Fibroblast of mammary gland (primary cell): Measurements from ENCODE around the gene WWOX.

Experiments used
- DNase-seq: peaks from one replicate; pipeline ENCODE4 v3.0.0-alpha.2; 2010; ENCODE audit warnings: low read depth
- H3K4me3 ChIP-seq: 2 replicates; pipeline ENCODE4 v1.5.1; 2011; ENCODE audit warnings: low read depth, mild to moderate bottlenecking, low read length, moderate library complexity; ENCODE audit not compliant: control insufficient read depth
- CTCF ChIP-seq: conservative IDR thresholded peaks from 2 replicates; pipeline ENCODE4 v1.5.1; 2011; ENCODE audit warnings: low read depth, low read length, inconsistent platforms; ENCODE audit not compliant: control insufficient read depth, insufficient read depth

WWOX gene

GRCh38 chr16:78094998-78095397 lies 4.5 kb upstream of the WWOX start:
- TF ChIP-seq CTCF = no peak
- no peak overlapping the region for H3K4me3 ChIP-seq
- DNase-seq = no peak

DNA sequence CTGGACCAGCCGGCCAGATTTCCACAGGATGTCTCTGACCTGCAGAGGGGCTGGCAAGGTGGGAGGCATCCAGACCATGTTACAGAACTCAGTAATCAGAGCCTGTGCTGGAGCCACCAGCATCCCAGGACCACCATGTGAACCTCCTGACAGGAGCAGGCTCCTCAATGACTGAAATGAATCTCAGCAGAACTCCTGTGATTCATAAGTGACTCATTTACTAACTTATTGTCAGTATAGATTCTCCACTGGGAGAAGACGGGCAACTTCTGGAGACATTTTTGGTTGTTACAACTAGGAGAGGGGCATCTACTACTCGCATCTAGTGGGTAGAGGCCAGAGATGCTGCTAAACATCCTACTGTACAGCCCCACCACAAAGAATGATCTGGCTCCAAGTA lies 3.1 kb upstream of the WWOX start:
- no peak overlapping the region for H3K4me3 ChIP-seq
- TF ChIP-seq CTCF = no peak
- peak; percentile 33 for DNase-seq

GRCh38 chr16:78097548-78097947 lies 1.9 kb upstream of the WWOX start:
- no peak overlapping the region for H3K4me3 ChIP-seq
- TF ChIP-seq CTCF = no peak
- no peak for DNase-seq

DNA sequence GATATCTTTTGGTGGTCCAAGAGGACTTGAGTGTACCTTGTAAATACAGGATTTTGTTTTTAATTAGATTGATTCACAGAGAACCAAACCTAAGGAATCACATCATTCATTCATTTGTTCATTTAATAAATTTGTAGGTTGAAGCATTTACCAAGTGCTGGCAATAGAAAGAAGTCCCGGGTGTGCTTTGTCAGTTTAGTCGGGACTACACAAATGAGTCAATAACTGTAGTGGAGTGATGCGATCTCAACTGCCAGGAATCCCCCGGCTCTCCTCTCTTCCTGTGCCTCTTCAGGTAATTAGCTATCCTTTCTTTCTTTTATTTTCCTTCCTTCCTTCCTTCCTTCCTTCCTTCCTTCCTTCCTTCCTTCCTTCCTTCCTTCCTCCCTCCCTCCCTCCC lies 1.4 kb upstream of the WWOX start:
- no peak for DNase-seq
- H3K4me3 ChIP-seq = no peak overlapping the region
- no peak for TF ChIP-seq CTCF

- no peak for DNase-seq
- no peak for TF ChIP-seq CTCF
- H3K4me3 ChIP-seq = peak overlapping the region; percentile 90
These were observed 721 bp upstream of the WWOX start for GRCh38 chr16:78098595-78099270.

DNA sequence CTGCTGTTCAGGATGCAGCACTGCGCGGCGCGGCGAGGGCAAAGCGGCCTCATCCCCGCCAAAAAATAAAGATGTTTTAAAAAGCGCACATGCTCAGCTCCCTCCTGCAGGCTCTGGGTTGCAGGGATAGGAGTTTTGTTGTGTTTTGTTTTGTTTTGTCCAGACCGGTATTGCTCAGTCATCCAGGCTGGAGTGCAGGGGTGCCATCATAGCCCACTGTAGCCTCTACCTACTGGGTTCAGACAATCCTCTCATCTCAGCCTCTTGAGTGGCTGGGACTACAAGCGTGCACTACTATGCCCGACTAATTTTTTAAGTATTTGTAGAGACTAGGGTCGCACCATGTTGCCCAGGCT lies 636 bp downstream of the WWOX start:
- peak; percentile 20 for DNase-seq
- TF ChIP-seq CTCF = peak; percentile 59
- peak overlapping the region; percentile 90 for H3K4me3 ChIP-seq
